HG03045 (cell line): Measurements from ENCODE around the gene UEVLD.
"Not testable (repeated sequence)": the region's sequence is repeated elsewhere in the genome, so short reads cannot be mapped to it uniquely, and the experiment has no call there.

Source experiments
- ATAC-seq: cut with Tn5 transposase; IDR thresholded peaks from one replicate; pipeline ENCODE4 v1.9.1; 2021; ENCODE audit warnings: mild to moderate bottlenecking, moderate library complexity; ENCODE audit not compliant: unreplicated experiment

The UEVLD gene

DNA sequence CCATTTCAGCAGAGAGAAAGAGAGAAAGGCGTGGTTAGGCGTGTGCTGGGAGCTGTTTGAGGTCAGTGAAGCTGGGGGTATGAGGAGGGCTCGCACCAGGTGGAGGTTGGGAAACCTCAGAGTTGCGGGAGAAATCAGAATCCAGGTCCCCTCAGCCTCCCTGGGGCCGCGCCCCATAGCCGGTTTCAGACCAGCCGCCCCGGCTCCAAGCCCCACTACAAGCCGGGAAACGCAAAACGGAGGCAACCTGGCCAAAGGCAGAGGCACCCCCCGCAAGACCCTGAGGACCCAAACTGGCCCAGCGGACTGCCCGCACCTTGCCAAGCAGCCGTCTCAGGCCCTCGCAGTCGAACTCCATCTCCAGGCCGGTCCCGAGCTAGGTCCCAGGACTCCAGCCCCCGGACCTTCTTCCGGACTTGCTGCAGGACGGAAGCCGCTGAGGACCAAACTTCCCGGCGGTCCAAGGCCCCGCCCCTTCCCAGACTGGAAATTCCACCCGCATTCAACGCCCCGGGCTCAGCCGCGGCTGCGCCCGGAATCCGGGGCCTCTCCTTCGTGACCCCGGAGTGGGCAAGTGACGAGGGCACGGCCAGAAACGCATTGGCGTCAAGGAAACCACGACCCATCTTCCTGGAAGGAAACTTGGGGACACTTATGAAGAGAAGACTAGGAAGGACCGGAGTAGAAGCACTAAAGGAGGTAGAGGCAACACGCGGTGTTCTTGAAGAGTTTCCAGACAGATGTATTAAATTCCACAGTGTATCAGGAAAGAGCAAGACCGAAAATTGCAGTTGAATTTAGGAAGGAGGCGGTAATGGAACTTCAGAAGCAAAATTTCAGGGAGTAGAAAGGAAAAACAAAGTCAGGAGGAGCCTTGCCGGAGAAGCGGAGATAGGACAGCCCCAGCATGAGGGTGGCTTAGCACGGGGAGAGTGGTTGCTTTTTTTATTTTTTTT lies at the start of gene UEVLD:
Gene UEVLD (minus strand): TSS at position 438 of the 956 bp plus-strand sequence. CDS start 80 bp downstream, at position 358.
- peak; percentile 76 for ATAC-seq

DNA sequence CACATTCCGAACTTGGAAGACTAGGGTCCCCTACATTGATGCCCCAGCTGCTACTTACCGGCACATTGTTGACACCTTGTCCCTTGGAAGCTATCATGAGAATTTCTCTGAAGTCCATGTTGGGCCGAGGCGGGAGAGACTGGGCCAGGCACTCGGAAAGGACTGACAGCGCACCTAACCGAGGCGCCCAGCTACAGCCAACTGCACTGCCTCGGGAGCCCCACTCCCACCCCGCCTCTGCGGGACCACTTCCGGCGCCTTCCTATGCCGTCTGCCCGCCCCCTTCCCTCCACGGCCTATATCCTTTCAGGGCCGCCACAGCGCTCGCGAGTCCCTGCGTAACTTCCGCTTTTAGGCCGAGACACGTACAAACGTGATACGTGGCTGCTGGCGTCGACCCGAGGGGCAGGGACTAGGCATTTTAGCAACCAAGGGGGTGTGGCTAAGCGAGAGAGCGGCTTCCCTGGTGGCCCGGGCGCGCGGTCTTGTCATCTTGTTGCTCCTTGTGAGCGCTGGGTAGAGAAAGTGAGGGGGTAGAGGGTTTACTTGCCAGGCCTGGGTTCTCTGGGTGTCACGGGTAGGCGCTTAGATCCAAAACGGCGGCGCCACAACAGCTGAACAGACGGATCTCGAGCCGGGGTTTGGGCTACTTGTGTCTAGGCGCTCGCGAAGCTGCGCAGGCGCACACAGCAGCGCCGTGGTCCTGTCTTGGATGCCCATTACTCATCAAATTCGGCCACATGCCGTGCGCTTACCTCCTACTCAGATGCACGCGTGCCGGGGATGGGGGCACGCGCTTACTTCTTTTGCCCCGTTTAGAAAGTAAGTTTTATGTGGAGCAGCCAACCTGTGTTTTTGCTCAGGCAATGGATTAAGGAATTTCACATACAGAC lies 45.9 kb upstream of the UEVLD start, which contains the start of gene SPTY2D1:
Gene SPTY2D1 (minus strand): TSS at position 203 of the 893 bp plus-strand sequence. CDS start 85 bp downstream, at position 118.
- ATAC-seq: peak; percentile 96

DNA sequence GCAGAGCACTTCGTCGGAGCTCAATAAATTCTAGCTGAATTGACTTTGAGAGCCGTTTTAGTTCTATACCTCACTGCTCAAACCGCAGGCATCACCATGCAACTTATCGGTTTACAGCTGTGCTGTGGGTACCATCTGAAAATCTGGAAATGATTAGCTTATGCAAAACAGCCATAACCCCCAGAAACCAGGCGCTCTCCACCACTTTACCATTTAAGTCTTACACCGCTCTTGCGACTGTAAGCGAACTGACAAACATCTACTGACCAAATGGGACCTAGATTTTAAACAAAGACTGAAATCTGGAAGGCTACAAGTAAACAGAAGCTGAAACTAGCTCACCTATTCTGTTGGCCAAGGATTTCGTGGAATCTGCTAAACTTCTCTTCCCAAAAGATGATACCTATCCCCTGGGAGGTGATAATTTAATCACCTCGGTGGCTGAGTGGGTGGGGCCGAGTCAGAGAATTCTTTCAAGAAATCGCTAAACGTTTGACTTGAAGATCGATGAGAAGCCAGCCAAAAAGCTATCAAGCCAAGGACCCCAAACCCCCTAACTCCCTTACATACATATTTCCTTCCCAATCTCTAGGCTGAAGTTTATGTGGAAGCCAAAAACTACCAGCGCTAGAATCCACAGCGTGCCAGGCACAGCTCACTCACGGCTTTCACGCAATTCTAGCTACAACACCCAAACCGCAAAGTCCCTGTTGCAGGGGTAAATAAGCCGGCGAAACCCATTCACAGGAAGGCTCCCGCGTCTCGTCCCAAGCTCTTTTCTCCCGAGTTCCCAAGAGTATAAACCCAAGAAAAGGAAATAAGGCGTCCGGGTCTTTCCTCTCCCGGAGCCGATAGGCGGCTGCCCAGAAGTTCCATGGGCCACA lies 45.0 kb upstream of the UEVLD start:
- ATAC-seq: peak; percentile 47

DNA sequence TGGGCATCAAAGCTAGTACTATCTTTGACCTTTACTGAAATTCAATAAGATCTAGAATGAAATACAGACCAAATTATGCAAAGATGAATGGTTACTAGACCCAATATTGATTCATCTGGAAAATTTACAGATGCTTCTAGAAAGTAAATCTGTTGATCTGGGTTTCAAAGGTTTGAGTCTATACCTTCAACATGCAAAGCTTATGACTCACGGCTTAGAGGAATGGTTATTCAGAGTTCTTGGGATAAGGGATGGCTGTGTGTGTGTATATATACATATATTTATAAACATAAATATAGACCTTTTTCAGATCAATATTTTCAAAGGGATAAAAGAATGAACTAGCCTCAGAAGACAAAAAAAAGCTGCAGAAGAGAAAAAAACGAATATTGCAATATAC lies 44.3 kb upstream of the UEVLD start:
- ATAC-seq: no peak

DNA sequence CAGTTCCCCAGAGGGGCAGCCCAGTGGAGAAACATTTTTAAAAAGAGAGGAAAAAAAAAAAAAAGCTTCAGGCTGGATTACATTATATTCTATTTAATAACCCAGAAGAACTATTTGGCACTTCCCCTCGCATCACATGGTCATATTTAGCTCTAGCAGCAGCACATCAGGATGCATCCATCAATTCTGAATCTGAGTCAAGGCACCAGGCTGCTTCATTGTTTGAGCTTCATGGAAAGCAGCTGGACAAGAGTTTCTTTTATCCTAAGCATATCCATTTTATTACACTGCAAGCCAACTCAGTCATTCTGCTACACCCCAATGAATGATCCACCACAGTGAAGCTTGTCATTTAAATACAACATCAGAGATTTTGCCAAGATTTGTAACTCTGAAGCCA lies 35.6 kb upstream of the UEVLD start:
- no peak for ATAC-seq

DNA sequence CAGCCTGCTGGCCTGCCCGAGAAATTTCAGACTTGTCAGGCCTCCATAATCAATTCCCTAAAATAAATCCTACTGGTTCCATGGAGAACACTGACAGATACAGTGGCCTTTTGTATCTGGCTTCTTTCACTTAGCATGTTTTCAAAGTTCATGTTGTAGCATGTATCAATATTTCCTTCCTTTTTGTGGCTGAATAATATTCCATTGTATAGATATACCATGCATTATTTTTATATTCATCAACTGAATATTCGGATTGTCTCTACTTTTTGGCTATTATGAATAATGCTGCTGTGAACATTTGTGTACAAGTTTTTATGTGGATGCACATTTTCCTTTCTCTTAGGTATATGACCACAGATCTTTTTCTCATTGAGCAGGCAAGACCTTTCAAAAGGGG lies 35.2 kb upstream of the UEVLD start:
- no peak for ATAC-seq

DNA sequence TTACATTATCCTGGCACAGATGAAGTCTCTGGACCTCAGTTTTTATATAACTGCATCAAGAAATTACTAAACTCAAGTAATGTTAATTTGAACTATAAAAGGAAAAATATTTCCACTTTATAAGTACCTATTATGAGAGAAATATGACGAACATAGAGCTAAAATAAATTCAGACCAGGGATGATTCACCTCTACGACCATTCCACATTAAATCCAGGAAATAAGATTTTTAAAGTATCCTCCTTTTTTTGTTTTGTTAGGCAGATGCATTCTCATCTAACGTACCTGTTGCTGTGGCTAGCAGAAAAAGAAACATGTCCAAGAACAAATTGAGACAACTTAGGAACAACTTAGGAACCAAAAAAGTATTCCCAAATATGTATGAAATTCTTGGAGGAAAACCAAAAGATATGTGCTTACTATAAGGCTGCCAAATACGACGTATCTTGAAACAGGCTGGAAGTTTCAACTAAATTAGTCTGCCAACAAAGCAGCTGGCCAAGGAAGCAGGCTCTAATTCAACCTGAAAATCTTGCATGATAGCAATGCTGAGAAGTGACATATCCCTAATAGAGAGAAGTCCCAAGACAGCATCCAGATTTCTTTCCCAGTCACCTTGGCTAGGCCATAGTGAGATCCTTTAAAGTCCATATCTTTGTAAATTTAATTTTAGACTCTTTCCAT lies 29.9 kb upstream of the UEVLD start:
- ATAC-seq: no peak

DNA sequence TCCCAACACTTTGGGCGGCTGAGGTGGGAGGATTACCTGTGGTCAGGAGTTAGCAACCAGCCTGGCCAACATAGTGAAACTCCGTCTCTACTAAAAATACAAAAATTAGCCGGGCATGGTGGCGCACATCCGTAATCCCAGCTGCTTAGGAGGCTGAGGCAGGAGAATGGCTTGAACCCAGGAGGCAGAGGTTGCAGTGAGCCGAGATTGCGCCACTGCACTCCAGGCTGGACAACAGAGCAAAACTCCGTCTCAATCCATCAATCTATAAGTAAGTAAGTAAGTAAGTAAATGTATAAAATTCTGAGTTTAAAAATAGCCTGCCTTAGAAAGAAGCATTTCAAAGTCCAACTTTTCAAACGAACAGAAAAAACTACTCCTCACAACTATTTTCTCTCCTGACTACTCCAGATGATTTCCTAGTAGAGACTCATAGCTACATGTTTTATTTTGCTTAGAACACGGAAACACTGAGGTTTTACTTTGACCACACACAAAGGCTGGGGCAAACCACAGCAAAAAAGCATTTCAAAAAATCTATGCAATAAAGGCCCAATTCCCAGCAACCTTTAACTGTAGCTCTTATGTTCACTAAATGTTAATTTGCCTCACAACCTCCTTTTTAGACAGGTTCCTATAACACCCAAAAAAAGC lies 29.3 kb upstream of the UEVLD start:
- ATAC-seq: no peak

DNA sequence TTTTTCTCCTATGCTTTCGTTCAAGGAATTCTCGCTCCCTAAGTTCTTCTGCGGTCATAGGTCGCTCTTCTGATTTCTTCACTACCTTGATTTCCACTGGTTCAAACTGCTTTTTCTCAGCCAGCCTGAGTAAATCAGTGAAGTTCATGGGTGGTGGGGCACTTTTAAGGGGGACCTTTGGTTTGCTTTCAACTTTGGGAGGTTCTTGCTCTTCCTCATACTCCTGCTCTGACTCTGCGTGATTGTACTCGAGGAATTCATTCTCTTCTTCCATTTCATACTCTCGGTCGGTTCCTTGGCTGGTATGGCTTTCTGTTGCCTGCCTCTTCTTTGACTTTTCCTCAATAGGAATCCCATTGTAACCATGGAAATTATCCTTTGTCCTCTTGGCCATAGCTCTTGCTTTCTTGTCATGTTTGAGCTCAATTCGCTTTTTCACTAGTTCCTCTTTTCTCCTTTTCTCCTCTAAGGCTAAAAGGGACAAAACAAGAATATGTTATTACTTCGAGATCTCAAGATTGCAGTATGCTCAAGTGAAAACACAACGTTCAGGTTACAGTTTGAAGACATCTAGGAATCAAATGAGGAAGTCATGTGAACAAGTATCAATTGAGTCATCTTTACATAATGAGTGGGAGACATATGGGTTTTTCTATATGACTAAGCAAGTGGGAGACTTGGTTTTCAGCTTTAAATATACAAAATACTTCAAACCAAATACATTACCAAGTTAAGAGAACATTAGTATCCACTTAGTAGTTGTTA lies 27.3 kb upstream of the UEVLD start:
- peak; percentile 79 for ATAC-seq

DNA sequence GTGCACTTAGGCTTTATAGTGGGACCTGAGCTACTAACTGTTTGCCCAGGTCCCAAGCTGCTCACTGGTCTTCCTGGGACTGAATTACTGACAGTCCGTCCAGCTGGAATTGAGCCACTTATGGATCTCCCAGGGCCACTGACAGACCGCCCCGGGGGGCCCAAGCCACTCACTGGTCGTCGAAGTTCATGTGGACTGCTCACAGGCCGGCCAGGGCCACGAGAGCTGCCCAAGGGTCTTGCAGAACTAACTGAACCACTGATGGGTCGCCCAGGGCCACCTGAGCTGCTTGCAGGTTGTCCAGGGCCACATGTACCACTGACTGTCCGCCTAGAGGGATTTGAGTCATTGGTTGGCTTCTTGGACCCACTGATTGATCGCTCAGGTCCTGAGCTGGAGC lies 26.1 kb upstream of the UEVLD start:
- ATAC-seq: no peak

DNA sequence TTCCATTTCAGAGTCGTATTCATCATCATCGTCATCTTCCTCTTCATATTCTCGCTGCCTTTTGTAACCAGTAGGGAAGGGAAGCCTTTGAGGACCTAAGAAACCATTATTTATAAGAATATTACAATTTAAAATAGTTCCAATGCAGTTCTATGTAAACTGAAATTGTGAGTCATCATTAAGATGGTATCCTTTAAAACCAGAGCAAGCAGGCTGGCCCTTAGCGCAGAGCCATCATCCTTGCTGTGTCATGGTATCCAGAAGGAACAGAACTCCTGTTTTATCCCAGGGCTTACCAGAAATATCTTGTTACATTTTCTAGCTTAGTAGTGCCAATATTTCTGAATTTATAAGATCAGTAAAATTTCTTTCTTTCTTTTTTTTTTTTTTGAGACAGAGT lies 23.9 kb upstream of the UEVLD start:
- ATAC-seq: no peak

DNA sequence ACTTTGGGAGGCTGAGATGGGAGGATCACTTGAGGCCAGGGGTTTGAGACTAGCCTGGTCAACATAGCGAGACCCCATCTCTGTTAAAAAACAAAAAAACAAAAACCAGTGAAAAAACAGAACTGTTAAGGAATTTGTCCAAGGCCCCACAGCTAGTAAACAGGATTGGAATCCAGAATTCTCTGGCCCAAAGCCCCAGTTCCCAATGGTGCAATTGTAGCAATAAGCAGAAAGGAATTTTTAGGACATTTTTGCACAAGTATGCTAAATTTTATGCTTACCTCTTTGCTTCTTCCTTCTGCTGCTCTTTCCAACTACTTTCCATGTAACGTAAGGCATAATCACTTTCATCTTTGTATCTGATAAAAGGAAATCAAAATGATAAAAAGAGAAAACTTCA lies 22.7 kb upstream of the UEVLD start:
- no peak for ATAC-seq

DNA sequence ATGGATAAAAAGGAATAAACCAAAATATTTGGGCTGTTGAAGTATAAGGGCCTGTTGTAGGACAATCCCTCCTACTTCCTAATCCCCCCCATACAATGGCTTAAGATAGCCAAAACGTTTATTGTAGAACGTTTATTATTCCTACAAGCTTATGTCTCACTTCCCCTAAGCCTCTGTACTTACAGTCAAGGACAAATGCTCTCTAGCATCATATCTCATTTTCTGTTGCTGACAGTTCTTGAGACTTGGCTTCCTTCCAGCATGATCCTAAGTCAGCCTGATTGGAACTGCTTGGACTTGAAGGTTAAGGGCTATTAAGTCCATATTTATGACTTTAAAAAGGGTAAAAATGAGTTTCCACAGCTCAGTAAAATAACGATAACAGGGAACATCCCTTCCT lies 19.8 kb upstream of the UEVLD start:
- no peak for ATAC-seq

DNA sequence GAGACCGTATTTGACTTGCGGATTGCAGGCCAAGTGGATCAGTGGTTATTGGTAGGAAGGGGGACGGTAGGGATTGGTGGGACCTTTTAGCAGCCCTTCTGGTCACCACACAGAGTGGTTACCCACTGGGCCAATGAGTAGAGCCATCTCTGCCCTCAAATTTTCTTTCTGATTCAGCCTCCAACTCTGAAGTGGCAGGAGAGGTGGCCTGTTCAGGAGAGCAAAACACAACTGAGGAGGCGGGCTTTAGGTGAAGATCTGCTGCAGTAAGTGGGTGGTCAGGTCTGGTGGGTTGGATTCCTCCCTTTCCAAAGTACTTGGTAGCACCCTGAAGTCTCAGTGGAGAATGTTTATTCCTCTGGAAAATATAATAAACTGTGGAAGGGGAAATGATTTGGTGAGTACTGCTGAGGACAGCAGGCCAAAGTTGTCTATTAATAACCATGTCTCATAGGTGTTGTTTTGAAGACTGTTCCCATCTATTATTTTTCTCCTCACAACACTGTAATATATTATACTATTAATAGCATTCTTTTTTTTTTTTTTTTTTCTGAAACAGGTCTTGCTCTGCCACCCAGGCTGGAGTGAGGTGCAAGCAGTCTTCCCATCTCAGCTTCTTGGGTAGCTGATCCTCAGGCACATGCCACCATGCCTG lies 12.5 kb upstream of the UEVLD start:
- no peak for ATAC-seq

DNA sequence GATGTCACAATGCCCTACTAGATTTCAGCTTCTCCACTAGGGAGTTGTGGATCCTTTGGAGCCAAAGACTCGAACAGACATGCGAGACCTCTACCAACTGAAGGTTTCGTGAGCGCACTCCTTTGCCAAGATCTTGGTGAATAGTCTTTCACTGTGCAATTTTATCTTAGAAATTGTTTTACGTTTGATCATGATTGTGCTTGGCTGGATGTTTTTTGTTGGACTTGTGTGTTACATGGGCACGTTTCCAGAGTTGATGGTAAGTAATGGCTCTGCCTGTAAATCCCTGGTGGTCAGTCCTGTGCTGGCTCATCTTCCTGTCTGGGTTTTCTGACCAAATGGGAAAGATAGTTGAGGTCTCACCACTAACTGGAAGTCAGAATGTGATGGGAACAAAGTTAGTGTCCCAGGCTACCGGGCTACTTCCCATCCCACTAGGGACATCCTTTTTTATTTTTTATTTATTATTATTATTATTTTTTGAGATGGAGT lies 11.3 kb upstream of the UEVLD start, which contains the start of gene MISFA:
Gene MISFA (plus strand): TSS at position 51 of the 492 bp plus-strand sequence. CDS start 140 bp downstream, at position 191.
- ATAC-seq: no peak

DNA sequence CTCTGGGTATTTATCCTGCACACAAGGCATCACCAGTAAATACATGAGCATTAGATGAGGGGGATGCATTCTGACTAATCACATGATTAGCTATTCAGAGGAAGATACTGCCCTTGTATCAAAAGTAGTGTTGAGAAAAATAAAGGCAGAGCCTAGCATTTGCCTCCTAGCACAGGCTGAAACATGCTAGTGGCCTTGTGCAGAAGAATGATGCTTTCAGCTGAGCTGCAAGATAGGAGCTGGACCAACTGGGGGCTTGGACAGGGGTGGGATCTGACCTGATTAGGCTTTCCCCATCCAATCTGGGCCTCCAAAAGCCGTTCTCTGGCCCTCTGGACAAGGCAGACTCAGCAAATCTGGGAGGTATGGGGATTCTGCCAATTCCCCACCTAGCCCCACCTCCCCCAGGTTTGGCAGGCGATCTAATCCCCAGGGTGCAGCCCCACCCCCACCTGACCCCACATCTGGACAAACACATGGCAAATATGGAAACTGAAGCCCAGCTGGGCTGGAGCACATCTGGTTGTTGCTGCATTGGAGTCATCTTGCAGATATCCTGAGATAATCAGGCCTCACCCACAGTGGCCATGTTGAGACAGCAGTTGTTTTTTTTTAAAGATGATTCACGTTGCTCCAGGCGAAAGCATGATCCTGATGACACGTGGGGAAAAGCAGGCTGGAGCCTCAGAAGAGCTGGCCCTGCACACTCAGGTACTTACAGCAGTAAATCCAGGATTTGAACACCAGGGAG lies 6.6 kb upstream of the UEVLD start:
- ATAC-seq: no peak

DNA sequence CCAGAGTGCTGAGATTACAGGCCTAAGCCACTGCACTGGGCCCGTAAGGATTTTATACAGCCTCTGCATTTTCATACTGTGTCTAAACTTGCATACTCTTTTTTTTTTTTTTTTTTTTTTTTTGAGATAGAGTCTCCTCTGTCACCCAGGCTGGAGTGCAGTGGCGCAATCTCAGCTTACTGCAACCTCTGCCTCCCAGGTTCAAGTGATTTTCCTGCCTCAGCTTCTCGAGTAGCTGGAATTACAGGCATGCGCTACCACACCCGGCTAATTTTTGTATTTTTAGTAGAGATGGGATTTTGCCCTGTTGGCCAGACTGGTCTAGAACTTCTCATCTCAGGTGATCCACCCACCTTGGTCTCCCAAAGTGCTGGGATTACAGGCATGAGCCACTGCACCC lies 5.6 kb upstream of the UEVLD start:
- not testable (repeated sequence) for ATAC-seq
